GM19452 (cell line): ENCODE measurements around the gene PNN.
"Not testable (repeated sequence)": the region's sequence is repeated elsewhere in the genome, so short reads cannot be mapped to it uniquely, and the experiment has no call there.

Source experiments
- ATAC-seq: cut with Tn5 transposase; IDR thresholded peaks from one replicate; pipeline ENCODE4 v1.9.1; 2021; ENCODE audit not compliant: unreplicated experiment

Gene PNN

GRCh38 chr14:39174560-39175444 lies at the start of gene PNN:
TSS of gene PNN (plus strand) at chr14:39175254. CDS start at chr14:39175280, 26 bp downstream.
- peak; percentile 90 for ATAC-seq

GRCh38 chr14:39137835-39138234 lies 37.2 kb upstream of the PNN start:
- ATAC-seq, result not testable (repeated sequence)

- no peak for ATAC-seq
Observed at GRCh38 chr14:39138440-39138839, 36.6 kb upstream of the PNN start.

GRCh38 chr14:39140170-39140569 lies 34.9 kb upstream of the PNN start:
- ATAC-seq, result no peak

- not testable (repeated sequence) for ATAC-seq
Observed at GRCh38 chr14:39141623-39142022, 33.4 kb upstream of the PNN start.

GRCh38 chr14:39143226-39143625 lies 31.8 kb upstream of the PNN start:
- ATAC-seq, result not testable (repeated sequence)

GRCh38 chr14:39145266-39145966 lies 29.6 kb upstream of the PNN start:
- ATAC-seq, result no peak

- ATAC-seq, result no peak
Observed at GRCh38 chr14:39154594-39155189, 20.4 kb upstream of the PNN start.

GRCh38 chr14:39157491-39157890 lies 17.6 kb upstream of the PNN start:
- ATAC-seq, result no peak

GRCh38 chr14:39158222-39158858 lies 16.7 kb upstream of the PNN start:
- ATAC-seq, result no peak

- ATAC-seq, result no peak
Observed at GRCh38 chr14:39160494-39160893, 14.6 kb upstream of the PNN start.

GRCh38 chr14:39167797-39168320 lies 7.2 kb upstream of the PNN start:
- not testable (repeated sequence) for ATAC-seq

GRCh38 chr14:39168591-39168990 lies 6.5 kb upstream of the PNN start:
- no peak for ATAC-seq

GRCh38 chr14:39169541-39169900 lies 5.5 kb upstream of the PNN start:
- no peak for ATAC-seq

- no peak for ATAC-seq
Observed at GRCh38 chr14:39173198-39173597, 1.9 kb upstream of the PNN start.

- ATAC-seq, result peak; percentile 7
Observed at GRCh38 chr14:39175445-39176262, 600 bp downstream of the PNN start.

- no peak for ATAC-seq
Observed at GRCh38 chr14:39176263-39177167, 1.5 kb downstream of the PNN start.

- no peak for ATAC-seq
Observed at GRCh38 chr14:39177168-39177545, 2.1 kb downstream of the PNN start.

GRCh38 chr14:39179042-39179441 lies 4.0 kb downstream of the PNN start:
- no peak for ATAC-seq
